Cerebellar cortex (tissue), 1 donor: ENCODE measurements around the gene DRC3.

Experiments used
- DNase-seq: peaks from one replicate; pipeline ENCODE4 v3.0.0-alpha.2; 2015; ENCODE audit warnings: low spot score

DRC3 gene

DNA sequence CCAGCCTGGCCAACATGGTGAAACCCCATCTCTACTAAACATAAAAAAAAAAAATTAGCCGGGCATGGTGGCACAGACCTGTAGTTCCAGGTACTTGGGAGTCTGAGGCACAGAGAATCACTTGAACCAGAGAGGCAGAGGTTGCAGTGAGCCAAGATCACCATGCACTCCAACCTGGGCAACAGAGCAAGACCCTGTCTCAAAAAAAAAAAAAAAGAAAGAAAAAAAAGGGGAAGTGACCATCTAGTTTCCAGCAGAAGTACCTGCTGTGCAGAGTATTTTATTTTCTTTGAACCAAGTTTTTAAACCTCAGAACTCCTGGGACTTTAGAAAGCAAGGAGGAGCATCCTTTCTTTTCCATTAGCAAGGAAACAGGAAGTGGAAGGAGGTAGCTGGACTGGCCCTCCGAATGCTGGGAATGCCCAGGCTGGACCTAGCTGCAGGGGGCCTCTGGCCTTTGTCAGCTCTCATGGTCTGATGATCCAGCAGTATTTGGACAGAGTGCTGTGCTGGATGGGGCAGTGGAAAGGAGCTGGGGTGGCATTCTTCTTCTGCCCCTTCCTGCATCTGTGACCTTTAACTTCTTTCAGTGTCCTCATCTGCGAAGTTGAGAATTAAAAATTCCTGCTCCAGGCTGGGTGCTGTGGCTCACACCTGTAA is 73.2 kb downstream of the DRC3 start:
- no peak for DNase-seq

DNA sequence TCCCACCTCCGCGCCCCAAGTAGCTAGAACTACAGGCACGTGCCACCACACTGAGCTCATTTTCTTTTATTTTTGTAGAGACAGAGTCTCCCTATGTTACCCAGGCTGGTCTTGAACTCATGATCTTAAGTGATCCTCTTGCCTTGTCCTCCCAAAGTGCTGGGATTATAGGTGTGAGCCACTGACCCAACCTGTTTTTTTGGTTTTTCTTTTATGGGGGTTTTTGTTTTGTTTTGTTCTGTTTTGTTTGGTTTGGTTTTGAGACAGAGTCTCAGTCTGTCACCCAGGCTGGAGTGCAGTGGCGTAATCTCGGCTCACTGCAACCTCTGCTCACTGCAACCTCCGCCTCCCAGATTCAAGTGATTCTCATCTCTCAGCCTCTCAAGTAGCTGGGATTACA is 82.9 kb downstream of the DRC3 start:
- DNase-seq, result no peak

DNA sequence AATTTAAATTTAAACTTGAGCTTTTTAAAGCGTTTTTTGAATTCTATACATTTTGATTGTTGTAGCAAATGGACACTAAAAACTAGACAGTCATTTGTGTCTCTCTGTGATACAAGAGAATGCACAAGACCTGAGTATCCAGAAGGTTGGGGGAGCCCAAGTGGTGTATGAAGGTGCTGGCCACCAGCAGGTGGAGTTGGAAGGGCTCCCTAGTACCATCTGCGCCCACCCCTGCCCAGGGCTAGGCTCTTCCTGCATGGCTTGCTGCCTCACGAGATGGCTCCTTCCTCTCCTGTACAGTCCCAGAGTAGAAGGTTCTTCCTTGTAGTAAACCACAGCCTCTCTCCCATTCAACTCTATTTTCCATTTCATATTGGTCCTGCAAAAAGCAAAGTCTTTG is 83.6 kb downstream of the DRC3 start:
- no peak for DNase-seq

DNA sequence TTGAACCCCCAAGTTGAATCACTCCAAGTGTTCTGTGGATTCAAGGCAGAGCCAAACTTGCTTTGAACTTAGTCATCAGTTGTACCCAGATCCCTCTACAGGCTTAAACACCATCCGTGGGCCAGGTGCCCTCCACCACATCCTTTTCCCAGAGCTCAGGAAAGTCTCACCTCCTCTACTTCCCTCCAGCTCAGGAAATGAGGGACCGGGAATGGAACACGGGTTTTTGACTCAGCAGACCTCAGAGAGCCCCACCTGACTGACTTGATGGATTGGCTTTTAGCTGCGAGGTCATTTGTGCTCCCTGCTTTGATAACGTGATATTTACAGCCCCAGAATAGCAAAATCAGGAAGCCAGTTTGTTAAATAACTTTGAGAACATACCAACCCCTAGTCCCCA is 86.6 kb downstream of the DRC3 start:
- DNase-seq, result no peak

DNA sequence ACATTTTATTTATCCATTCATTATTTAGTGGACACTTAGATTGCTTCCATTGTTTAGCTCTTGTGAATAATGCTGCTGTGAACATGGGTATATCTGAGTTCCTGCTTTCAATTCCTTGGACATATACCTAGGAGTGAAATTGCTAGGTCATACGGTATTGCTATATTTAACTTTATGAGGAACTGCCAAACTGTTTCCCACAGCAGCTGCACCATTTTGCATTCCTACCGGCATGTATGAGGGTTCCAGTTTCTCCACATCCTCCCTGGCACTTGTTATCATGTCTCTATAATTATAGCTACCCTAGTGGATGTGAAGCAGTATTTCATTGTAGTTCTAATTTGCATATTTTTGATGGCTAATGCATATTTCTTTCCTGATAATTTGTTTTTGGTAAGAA is 91.4 kb downstream of the DRC3 start:
- DNase-seq, result no peak

DNA sequence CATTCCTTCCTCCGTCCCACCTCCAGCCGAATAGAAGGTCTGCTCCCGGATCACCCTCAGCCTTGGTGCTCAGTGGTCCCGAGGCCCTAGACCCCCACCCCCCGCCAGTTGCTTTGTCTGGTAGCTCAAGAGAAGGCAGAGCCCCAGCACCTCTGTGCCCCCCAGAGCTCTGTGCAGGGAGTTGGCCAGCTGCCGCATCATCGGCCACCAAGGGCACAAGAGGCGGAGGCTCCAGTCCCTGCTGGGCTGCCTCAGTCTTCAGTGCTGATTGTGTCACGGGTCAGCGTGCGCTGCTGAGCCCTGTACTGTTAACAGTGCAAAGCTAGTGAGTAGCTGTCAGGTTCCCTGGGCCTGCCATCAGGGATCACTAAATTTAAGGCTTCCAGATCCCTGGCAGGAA is 92.9 kb downstream of the DRC3 start:
- no peak for DNase-seq
